HepG2 (cell line): Measurements from ENCODE around the gene TLNRD1. TPM values are rescaled to one million over a fixed set of nuclear protein-coding genes. Genes with fewer than 3 reads are reported as not detected.

Experiments used
- AKNA ChIP-seq: sonication (generic); formaldehyde crosslinking; IDR thresholded peaks from 2 replicates; pipeline ENCODE4 v1.4.0; 2020; ENCODE audit warnings: missing genetic modification reagents, borderline replicate concordance
- BCL3 ChIP-seq: sonication (generic); formaldehyde crosslinking; IDR thresholded peaks from 2 replicates; pipeline ENCODE4 v1.5.1; 2020; ENCODE audit warnings: mild to moderate bottlenecking, missing genetic modification reagents, moderate library complexity
- FOXK2 ChIP-seq: fragments of 450-650 bp; IDR thresholded peaks from 2 replicates; pipeline ENCODE4 v1.6.1; 2016
- FOXP4 ChIP-seq: sonication (generic); formaldehyde crosslinking; IDR thresholded peaks from 2 replicates; pipeline ENCODE4 v1.4.0; 2020; ENCODE audit warnings: missing genetic modification reagents
- HDAC2 ChIP-seq: sonication (generic); formaldehyde crosslinking; IDR thresholded peaks from 2 replicates; pipeline ENCODE4 v1.4.0; 2020; ENCODE audit warnings: missing genetic modification reagents
- KLF11 ChIP-seq: IDR thresholded peaks from 2 replicates; pipeline ENCODE4 v1.6.1; 2016; ENCODE audit warnings: missing compliant biosample characterization
- MAFF ChIP-seq: IDR thresholded peaks from 2 replicates; pipeline ENCODE4 v1.6.1; 2011; ENCODE audit warnings: low read depth, low read length, improper control_type of control experiment
- NR0B2 ChIP-seq: sonication (generic); formaldehyde crosslinking; IDR thresholded peaks from 2 replicates; pipeline ENCODE4 v1.4.0; 2020; ENCODE audit warnings: mild to moderate bottlenecking, missing genetic modification reagents
- PREB ChIP-seq: sonication (generic); formaldehyde crosslinking; IDR thresholded peaks from 2 replicates; pipeline ENCODE4 v1.4.0; 2020; ENCODE audit warnings: missing genetic modification reagents
- SUZ12 ChIP-seq: fragments of 150-350 bp; IDR thresholded peaks from 2 replicates; pipeline ENCODE4 v1.6.1; 2014; ENCODE audit warnings: low read depth, low read length
- TFDP1 ChIP-seq: IDR thresholded peaks from 2 replicates; pipeline ENCODE4 v1.6.1; 2016; ENCODE audit warnings: missing compliant biosample characterization, missing genetic modification reagents, borderline replicate concordance
- ZNF329 ChIP-seq: sonication (generic); formaldehyde crosslinking; IDR thresholded peaks from 2 replicates; pipeline ENCODE4 v1.9.0; 2021; ENCODE audit warnings: low read depth, mild to moderate bottlenecking, missing genetic modification reagents
- ZNF354B ChIP-seq: sonication (generic); formaldehyde crosslinking; IDR thresholded peaks from 2 replicates; pipeline ENCODE4 v1.8.0; 2022; ENCODE audit warnings: mild to moderate bottlenecking, missing genetic modification reagents
- ZNF431 ChIP-seq: sonication (generic); formaldehyde crosslinking; IDR thresholded peaks from 2 replicates; pipeline ENCODE4 v1.9.0; 2022; ENCODE audit warnings: missing genetic modification reagents, low read depth, mild to moderate bottlenecking, borderline replicate concordance
- ZNF484 ChIP-seq: sonication (generic); formaldehyde crosslinking; IDR thresholded peaks from 2 replicates; pipeline ENCODE4 v1.5.1; 2020; ENCODE audit warnings: mild to moderate bottlenecking, low read depth, missing genetic modification reagents, borderline replicate concordance
- ZNF782 ChIP-seq: sonication (generic); formaldehyde crosslinking; IDR thresholded peaks from 2 replicates; pipeline ENCODE4 v1.4.0; 2020; ENCODE audit warnings: missing genetic modification reagents, mild to moderate bottlenecking, borderline replicate concordance
- polyA plus RNA-seq, 8 experiments: library from polyadenylated mRNA; depleted of rRNA in 3 of 8; stranded (reverse) in 7 of 8; unstranded in 1 of 8; fragments of >200 nt; fragmentation: Illumina TruSeq in 4 of 8; extraction: Trizol in 4 of 8; gene quantifications; 2 replicates each; pipeline versions ENCODE4 v1.2.1 to v1.2.3, GENCODE V29; 2011 to 2016; ENCODE audit warnings: low read depth in 4 of 8, missing spikeins in 1 of 8, mixed read lengths in 1 of 8; ENCODE audit not compliant: insufficient read depth in 1 of 8
- total RNA-seq, 5 experiments: library from RNA; depleted of rRNA; stranded (reverse); fragments of >200 nt; fragmentation: Illumina TruSeq; extraction: Trizol; gene quantifications; 2 replicates each; pipeline ENCODE4 v1.2.3, GENCODE V29; 2016; ENCODE audit warnings: low read depth in 1 of 5

Gene TLNRD1
- total and polyA plus RNA-seq, 2 of the 13 experiments (the other 11 are each of a cell fraction or from before 2014, with no cell fraction given): 3.4 to 5.3 TPM

GRCh38 chr15:80989518-80990478, 10.9 kb upstream of the TLNRD1 start, which contains the start of gene MESD (continued):
- TF ChIP-seq NR0B2 (CRISPR knock-in tag): no peak
- TF ChIP-seq ZNF782: 0 out of 2 replicates have a peak, but pooled peaks have one; percentile 29
- TF ChIP-seq ZNF354B (CRISPR knock-in tag): peak; percentile 28; the same call in 1 of the 2 replicates
- TF ChIP-seq ZNF329 (CRISPR knock-in tag): no peak
- no peak; the same call in 1 of the 2 replicates for TF ChIP-seq FOXP4 (CRISPR knock-in tag)
- TF ChIP-seq FOXK2: no peak
- no peak for TF ChIP-seq AKNA (CRISPR knock-in tag)
- no peak for TF ChIP-seq MAFF
- TF ChIP-seq PREB: 0 out of 2 replicates have a peak, but pooled peaks have one; percentile 27
- TF ChIP-seq SUZ12: no peak
- TF ChIP-seq BCL3 (CRISPR knock-in tag): peak; percentile 71; the same call in 1 of the 2 replicates
- 0 out of 2 replicates have a peak, but pooled peaks have one; percentile 23 for TF ChIP-seq HDAC2 (CRISPR knock-in tag)
- no peak; the same call in 1 of the 2 replicates for TF ChIP-seq ZNF484 (CRISPR knock-in tag)
- TF ChIP-seq TFDP1 (CRISPR knock-in tag): peak; percentile 80; the same call in 1 of the 2 replicates
- no peak for TF ChIP-seq ZNF431 (CRISPR knock-in tag)
- no peak for TF ChIP-seq KLF11 (CRISPR knock-in tag)
